ENCODE data around the gene FRMPD2. TPM values are rescaled to one million over a fixed set of nuclear protein-coding genes. Genes with fewer than 3 reads are reported as not detected.
"Not testable (repeated sequence)": the region's sequence is repeated elsewhere in the genome, so short reads cannot be mapped to it uniquely, and the experiment has no call there.

FRMPD2 gene
- polyA plus RNA-seq, 2 of the 4 experiments (the other 2 are of a cell fraction), result 0.13 to 0.15 TPM

- ATAC-seq, result no peak
Observed at GRCh38 chr10:48184224-48184623, 90.3 kb downstream of the FRMPD2 start.

GRCh38 chr10:48172715-48173114 lies 101.8 kb downstream of the FRMPD2 start:
- H3K4me1 ChIP-seq; H3K4me3 ChIP-seq; H3K9me3 ChIP-seq; ATAC-seq; DNase-seq (ENCODE audit: low read depth in 1 of 2, low spot score in 1 of 2); POLR2A ChIA-PET; CTCF ChIA-PET; FAIRE-seq; H3K4me2 ChIP-seq; H3K27ac ChIP-seq: not testable (repeated sequence)
- 77% methylated on average over 5 of the region's 5 CpGs for WGBS (ENCODE audit: missing lambda C conversion rate)

More at GRCh38 chr10:48184224-48184623, 90.3 kb downstream of the FRMPD2 start:
- TF ChIP-seq ESRRA (IDR thresholded peaks at IDR 0.05; ENCODE audit: borderline replicate concordance, low read length), result no peak
- 44% methylated on average over 4 of the region's 4 CpGs for WGBS (ENCODE audit: missing lambda C conversion rate)
- CTCF ChIA-PET, result no interaction called here
- DNase-seq (ENCODE audit: low read depth in 1 of 2, low spot score in 1 of 2) (no peak), FAIRE-seq (no peak)
- Histone ChIP-seq H3K27ac (no peak overlapping the region), H3K4me3 (no peak overlapping the region), H3K4me1 (no peaks in the 10 kb centered on the region), H3K4me2 (no peak overlapping the region), H3K9me3 (no peaks in the 10 kb centered on the region)
- POLR2A ChIA-PET, result no interaction called here

GRCh38 chr10:48160670-48161069 lies 113.8 kb downstream of the FRMPD2 start:
- POLR2A ChIA-PET; DNase-seq (ENCODE audit: low read depth in 1 of 2, low spot score in 1 of 2); H3K4me3 ChIP-seq; H3K4me1 ChIP-seq; FAIRE-seq; CTCF ChIA-PET; H3K9me3 ChIP-seq; H3K4me2 ChIP-seq; H3K27ac ChIP-seq: not testable (repeated sequence)
- WGBS (ENCODE audit: missing lambda C conversion rate), result no CpG with 5 or more reads among the region's 5 CpGs
- peak in 1 of 2 experiments; percentile 80; a peak in 3 of 6 replicates for ATAC-seq

- CTCF ChIA-PET; DNase-seq (ENCODE audit: low read depth in 1 of 2, low spot score in 1 of 2); H3K4me1 ChIP-seq; H3K4me2 ChIP-seq; POLR2A ChIA-PET; ATAC-seq; H3K9me3 ChIP-seq; H3K27ac ChIP-seq; H3K4me3 ChIP-seq; FAIRE-seq: not testable (repeated sequence)
- 43% methylated on average over 5 of the region's 6 CpGs for WGBS (ENCODE audit: missing lambda C conversion rate)
Observed at GRCh38 chr10:48160163-48160562, 114.3 kb downstream of the FRMPD2 start.

- CTCF ChIA-PET; H3K27ac ChIP-seq; H3K9me3 ChIP-seq; ATAC-seq; FAIRE-seq; H3K4me1 ChIP-seq; DNase-seq (ENCODE audit: low read depth in 1 of 2, low spot score in 1 of 2); H3K4me2 ChIP-seq; POLR2A ChIA-PET; H3K4me3 ChIP-seq: not testable (repeated sequence)
- WGBS (ENCODE audit: missing lambda C conversion rate), result 62% methylated on average over 5 of the region's 6 CpGs
Observed at GRCh38 chr10:48154211-48155140, 120.0 kb downstream of the FRMPD2 start.

GRCh38 chr10:48147643-48148042 lies 126.9 kb downstream of the FRMPD2 start:
- CTCF ChIA-PET; ATAC-seq; POLR2A ChIA-PET; H3K4me2 ChIP-seq; FAIRE-seq; H3K4me1 ChIP-seq; H3K4me3 ChIP-seq; DNase-seq (ENCODE audit: low read depth in 1 of 2, low spot score in 1 of 2); H3K9me3 ChIP-seq; H3K27ac ChIP-seq: not testable (repeated sequence)
- 38% methylated on average over 1 of the region's 3 CpGs for WGBS (ENCODE audit: missing lambda C conversion rate)

GRCh38 chr10:48143721-48144642 lies 130.5 kb downstream of the FRMPD2 start:
- ATAC-seq; POLR2A ChIA-PET; H3K9me3 ChIP-seq; H3K4me1 ChIP-seq; CTCF ChIA-PET; H3K27ac ChIP-seq; FAIRE-seq; H3K4me2 ChIP-seq; H3K4me3 ChIP-seq; DNase-seq (ENCODE audit: low read depth in 1 of 2, low spot score in 1 of 2): not testable (repeated sequence)
- WGBS (ENCODE audit: missing lambda C conversion rate), result no CpG with 5 or more reads among the region's 10 CpGs

GRCh38 chr10:48140949-48141348 lies 133.5 kb downstream of the FRMPD2 start:
- WGBS (ENCODE audit: missing lambda C conversion rate), result 57% methylated on average over 2 of the region's 3 CpGs
- DNase-seq (ENCODE audit: low read depth in 1 of 2, low spot score in 1 of 2); H3K27ac ChIP-seq; H3K9me3 ChIP-seq; H3K4me3 ChIP-seq; H3K4me1 ChIP-seq; FAIRE-seq; CTCF ChIA-PET; POLR2A ChIA-PET; H3K4me2 ChIP-seq; ATAC-seq: not testable (repeated sequence)

GRCh38 chr10:48139953-48140850 lies 134.3 kb downstream of the FRMPD2 start:
- H3K4me3 ChIP-seq; DNase-seq (ENCODE audit: low read depth in 1 of 2, low spot score in 1 of 2); FAIRE-seq; POLR2A ChIA-PET; H3K4me2 ChIP-seq; H3K27ac ChIP-seq; H3K9me3 ChIP-seq; CTCF ChIA-PET; H3K4me1 ChIP-seq: not testable (repeated sequence)
- 81% methylated on average over 17 of the region's 53 CpGs for WGBS (ENCODE audit: missing lambda C conversion rate)
- ATAC-seq, result peak; percentile 90 to 91

GRCh38 chr10:48128954-48129353 lies 145.5 kb downstream of the FRMPD2 start:
- H3K27ac ChIP-seq; DNase-seq (ENCODE audit: low read depth in 1 of 2, low spot score in 1 of 2); H3K4me3 ChIP-seq; FAIRE-seq; H3K4me2 ChIP-seq; ATAC-seq; CTCF ChIA-PET; H3K4me1 ChIP-seq; POLR2A ChIA-PET; H3K9me3 ChIP-seq: not testable (repeated sequence)
- 83% methylated on average over 1 of the region's 2 CpGs for WGBS (ENCODE audit: missing lambda C conversion rate)

Data from A549 (cell line).